Ishikawa (cell line): ENCODE data around the gene GNB5.

Experiments used
- CEBPB ChIP-seq: IDR thresholded peaks from 2 replicates; pipeline ENCODE4 v1.6.1; 2012
- CREB1 ChIP-seq: IDR thresholded peaks from 2 replicates; pipeline ENCODE4 v1.6.1; 2012; ENCODE audit warnings: low read depth
- EGR1 ChIP-seq: IDR thresholded peaks from 2 replicates; pipeline ENCODE4 v1.6.1; 2012
- EP300 ChIP-seq: IDR thresholded peaks from 2 replicates; pipeline ENCODE4 v1.6.1; 2012; ENCODE audit warnings: borderline replicate concordance
- RAD21 ChIP-seq: IDR thresholded peaks from 2 replicates; pipeline ENCODE4 v1.6.1; 2012; ENCODE audit warnings: low read depth
- TAF1 ChIP-seq: IDR thresholded peaks from 2 replicates; pipeline ENCODE4 v1.6.1; 2012; ENCODE audit warnings: low read depth, mild to moderate bottlenecking
- YY1 ChIP-seq: IDR thresholded peaks from 2 replicates; pipeline ENCODE4 v1.6.1; 2012; ENCODE audit warnings: low read depth
- TF ChIP-seq, protein P1 (sequence below): IDR thresholded peaks from 2 replicates; pipeline ENCODE4 v1.6.1; 2012

- TF ChIP-seq YY1 (no peak), EGR1 (no peak), CREB1 (no peak), TAF1 (no peak), CEBPB (no peak), RAD21 (no peak), EP300 (no peak)
- TF ChIP-seq, protein P1, sequence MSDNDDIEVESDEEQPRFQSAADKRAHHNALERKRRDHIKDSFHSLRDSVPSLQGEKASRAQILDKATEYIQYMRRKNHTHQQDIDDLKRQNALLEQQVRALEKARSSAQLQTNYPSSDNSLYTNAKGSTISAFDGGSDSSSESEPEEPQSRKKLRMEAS = no peak
Observed at GRCh38 chr15:52146776-52147175, 44.4 kb downstream of the GNB5 start.
